ENCODE results near the gene MRGPRX2.

The MRGPRX2 gene

GRCh38 chr11:19060629-19061028, at the start of gene MRGPRX2:
Gene MRGPRX2, minus strand, starts transcription at chr11:19060717. Its CDS starts 4,315 bp downstream, at chr11:19056402.
- no peak for DNase-seq

- DNase-seq: no peak
Measured at GRCh38 chr11:19110295-19110694, 49.8 kb upstream of the MRGPRX2 start.

- DNase-seq: no peak
Measured at GRCh38 chr11:19107125-19107524, 46.6 kb upstream of the MRGPRX2 start.

- no peak for DNase-seq
Measured at GRCh38 chr11:19105011-19105410, 44.5 kb upstream of the MRGPRX2 start.

GRCh38 chr11:19102521-19102900, 42.0 kb upstream of the MRGPRX2 start:
- no peak for DNase-seq

- DNase-seq: no peak
Measured at GRCh38 chr11:19101796-19102520, 41.4 kb upstream of the MRGPRX2 start.

- DNase-seq: no peak
Measured at GRCh38 chr11:19100885-19101284, 40.4 kb upstream of the MRGPRX2 start.

- no peak for DNase-seq
Measured at GRCh38 chr11:19099093-19099492, 38.6 kb upstream of the MRGPRX2 start.

GRCh38 chr11:19094859-19095258, 34.3 kb upstream of the MRGPRX2 start:
- DNase-seq: no peak

- no peak for DNase-seq
Measured at GRCh38 chr11:19093976-19094375, 33.5 kb upstream of the MRGPRX2 start.

- no peak for DNase-seq
Measured at GRCh38 chr11:19092850-19093249, 32.3 kb upstream of the MRGPRX2 start.

- no peak for DNase-seq
Measured at GRCh38 chr11:19092342-19092741, 31.8 kb upstream of the MRGPRX2 start.

GRCh38 chr11:19091366-19091765, 30.8 kb upstream of the MRGPRX2 start:
- DNase-seq: no peak

- no peak for DNase-seq
Measured at GRCh38 chr11:19089421-19089820, 28.9 kb upstream of the MRGPRX2 start.

- DNase-seq: no peak
Measured at GRCh38 chr11:19088791-19089190, 28.3 kb upstream of the MRGPRX2 start.

GRCh38 chr11:19087658-19088057, 27.1 kb upstream of the MRGPRX2 start:
- no peak for DNase-seq

GRCh38 chr11:19084661-19085315, 24.3 kb upstream of the MRGPRX2 start:
- no peak for DNase-seq

GRCh38 chr11:19083166-19083565, 22.6 kb upstream of the MRGPRX2 start:
- DNase-seq: no peak

GRCh38 chr11:19080579-19080993, 20.1 kb upstream of the MRGPRX2 start:
- no peak for DNase-seq

- no peak for DNase-seq
Measured at GRCh38 chr11:19079643-19080440, 19.3 kb upstream of the MRGPRX2 start.

GRCh38 chr11:19077965-19078364, 17.4 kb upstream of the MRGPRX2 start:
- no peak for DNase-seq

GRCh38 chr11:19076744-19077589, 16.4 kb upstream of the MRGPRX2 start:
- peak; percentile 56 for DNase-seq

- no peak for DNase-seq
Measured at GRCh38 chr11:19075636-19076035, 15.1 kb upstream of the MRGPRX2 start.
